Ecto neural progenitor cell (in vitro differentiated cells): Measurements from ENCODE around the gene ATP1A3.

Source experiments
- DNase-seq: peaks from one replicate; pipeline ENCODE4 v3.0.0-alpha.2; 2018; ENCODE audit warnings: low spot score

Gene ATP1A3

DNA sequence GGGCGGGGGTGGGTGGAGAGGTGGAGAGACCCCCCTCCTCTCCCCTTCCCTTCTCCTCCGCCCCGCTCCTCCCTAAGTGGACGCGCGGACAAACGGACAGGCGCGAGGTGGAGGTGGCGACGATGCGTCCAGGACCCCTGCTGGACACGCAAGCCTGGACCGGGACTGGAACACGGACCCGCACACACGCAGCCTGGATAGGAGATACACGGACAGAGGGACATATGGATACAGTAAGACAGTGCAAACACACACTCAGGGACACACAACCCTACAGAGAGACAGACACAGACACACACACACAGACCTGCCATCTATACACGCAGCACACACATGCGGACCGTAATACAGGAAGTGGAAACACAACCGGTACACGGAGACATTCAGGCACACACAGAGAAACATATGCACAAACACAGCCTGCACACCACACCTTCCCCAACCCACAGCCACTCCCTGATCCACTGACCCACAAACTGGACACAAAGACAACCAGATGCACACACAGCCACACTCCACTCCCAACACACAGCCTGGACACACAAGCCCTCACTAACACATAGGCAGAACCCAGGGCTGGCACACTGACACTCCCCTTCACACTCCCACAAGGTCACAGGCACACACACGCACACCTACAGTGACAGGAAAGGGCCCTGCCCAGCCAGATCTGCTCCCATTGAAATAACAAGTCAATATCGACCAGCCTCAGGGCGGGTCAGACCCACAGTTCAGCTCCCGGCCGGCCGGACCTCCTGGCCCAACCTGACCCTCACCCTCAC lies 65.1 kb downstream of the ATP1A3 start:
- DNase-seq: no peak

DNA sequence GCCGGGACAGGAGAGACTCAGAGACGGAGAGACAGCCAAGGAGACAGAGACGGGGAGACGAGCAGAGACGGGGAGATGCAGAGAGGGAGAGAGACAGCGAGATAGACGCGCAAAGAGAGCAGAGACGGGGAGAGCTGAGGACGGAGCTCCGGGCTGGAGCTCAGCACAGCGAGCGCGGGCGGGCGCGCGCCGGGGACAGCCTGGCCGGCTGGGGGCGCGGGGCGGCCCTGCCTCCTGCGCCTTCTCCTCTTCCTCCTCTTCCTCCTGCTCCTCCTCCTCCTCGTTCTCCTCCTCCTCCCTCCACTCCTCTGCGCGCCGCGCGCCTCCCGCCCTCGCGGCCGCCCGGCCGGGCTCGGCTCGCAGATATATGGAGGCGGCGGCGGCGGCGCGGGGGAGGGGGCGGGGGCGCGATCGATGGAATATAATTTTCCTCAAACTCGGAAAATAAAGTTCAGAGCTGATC lies 65.8 kb downstream of the ATP1A3 start, which contains the start of gene ERFL:
Gene ERFL, minus strand, starts transcription at position 229 of the 463 bp plus-strand sequence. CDS start 15,530 bp downstream, outside the sequence.
- DNase-seq: no peak

DNA sequence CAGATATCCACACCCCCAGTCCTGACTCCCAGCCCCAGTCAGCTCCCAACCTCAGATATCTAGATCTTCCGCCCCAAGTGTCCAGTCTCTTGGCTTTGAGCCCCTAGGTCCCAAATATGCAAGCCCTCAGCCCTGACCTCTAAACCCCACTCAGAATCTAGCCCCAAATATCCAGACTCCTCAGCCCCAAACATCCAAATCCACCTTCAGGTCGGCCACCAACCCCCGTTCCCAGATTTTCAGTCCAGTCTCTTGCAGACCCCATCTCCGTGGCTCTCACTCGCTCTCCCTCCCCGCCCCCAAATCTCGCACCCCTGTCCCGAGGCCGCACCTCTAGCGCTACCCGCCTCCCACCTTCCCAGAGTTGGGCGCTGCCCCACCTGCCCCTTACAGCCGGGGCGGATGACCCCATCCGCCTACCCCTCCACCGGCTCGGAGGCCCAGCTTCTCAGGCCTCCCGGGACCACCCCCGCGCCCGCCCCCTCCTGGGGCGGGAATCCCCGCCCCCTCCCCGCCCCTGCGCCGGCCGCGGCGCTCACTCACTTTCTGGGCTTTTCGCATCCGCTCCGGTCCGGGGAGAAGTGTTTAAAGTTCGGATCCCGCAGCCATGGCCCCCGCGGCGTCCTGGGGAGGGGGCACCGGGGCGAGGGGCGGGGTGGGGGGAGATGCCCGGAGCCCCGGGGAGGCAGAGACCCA lies 66.4 kb downstream of the ATP1A3 start:
- no peak for DNase-seq

DNA sequence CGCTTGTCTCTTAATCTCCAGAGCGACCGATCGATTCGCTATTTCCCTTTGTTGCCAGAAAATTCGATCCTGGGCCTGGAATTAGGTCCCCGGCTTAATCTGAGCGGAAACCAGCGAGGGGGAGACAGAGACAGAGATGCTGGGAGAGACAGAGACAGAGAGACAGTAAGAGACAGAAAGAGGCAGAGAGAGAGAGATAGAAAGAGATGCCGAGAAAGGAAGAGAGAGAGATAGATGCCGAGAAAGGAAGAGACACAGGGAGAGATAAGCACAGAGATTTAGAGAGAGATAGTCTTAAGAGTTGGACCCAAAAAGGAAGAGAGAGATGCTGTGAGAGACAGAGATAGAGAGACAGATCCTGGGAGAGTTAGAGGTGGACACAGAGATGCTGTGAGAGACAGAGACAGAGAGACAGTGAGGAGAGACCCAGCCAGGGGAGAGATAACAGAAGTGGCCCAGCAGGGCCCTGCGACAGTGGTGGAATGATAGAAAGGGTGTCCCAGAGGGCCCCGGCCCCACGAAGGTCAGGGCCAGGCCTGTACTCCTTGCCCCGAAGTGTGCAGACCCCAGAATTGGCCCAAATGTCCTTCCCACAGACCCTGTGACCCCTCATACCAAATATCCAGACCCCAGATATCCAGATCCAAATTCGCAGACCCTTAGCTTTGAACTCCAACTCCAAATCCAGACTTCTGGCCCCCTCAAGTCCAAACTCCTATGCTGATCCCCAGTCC lies 67.1 kb downstream of the ATP1A3 start:
- no peak for DNase-seq

DNA sequence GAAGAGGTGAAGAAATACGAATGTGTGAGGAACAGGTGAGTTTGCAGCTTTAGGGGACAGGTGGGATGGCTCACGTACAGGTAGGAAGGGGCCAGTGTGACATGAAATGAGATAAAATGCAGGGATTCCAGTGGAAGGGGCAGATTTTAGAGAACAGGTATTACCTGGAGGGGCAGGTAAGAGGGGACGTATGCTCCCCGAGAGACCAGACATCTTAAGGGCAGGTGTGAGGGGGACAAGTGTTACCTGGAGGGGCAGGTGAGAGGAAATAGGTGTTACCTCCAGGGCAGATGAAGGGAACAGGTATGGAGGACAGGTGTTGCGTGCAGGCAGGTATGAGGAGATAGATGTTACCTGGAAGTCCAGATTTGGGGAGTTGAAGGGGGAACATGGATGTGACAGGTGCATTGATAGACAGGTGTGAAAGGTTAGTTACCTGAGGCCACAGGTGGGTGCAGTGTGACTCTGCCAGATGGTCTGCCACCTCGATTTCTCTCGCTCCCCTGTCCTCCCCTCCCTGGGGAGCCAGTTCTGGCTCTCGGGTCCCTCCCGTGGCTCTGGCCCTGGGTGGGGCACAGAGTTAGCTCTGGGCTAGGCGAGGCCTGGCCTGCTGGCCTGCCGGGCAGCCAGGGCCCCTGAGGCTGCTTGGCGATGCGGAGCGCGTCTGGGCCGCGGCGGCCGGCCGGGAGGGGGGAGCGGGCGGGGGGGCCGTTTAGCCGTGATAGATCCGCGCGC lies 67.8 kb downstream of the ATP1A3 start:
- no peak for DNase-seq

DNA sequence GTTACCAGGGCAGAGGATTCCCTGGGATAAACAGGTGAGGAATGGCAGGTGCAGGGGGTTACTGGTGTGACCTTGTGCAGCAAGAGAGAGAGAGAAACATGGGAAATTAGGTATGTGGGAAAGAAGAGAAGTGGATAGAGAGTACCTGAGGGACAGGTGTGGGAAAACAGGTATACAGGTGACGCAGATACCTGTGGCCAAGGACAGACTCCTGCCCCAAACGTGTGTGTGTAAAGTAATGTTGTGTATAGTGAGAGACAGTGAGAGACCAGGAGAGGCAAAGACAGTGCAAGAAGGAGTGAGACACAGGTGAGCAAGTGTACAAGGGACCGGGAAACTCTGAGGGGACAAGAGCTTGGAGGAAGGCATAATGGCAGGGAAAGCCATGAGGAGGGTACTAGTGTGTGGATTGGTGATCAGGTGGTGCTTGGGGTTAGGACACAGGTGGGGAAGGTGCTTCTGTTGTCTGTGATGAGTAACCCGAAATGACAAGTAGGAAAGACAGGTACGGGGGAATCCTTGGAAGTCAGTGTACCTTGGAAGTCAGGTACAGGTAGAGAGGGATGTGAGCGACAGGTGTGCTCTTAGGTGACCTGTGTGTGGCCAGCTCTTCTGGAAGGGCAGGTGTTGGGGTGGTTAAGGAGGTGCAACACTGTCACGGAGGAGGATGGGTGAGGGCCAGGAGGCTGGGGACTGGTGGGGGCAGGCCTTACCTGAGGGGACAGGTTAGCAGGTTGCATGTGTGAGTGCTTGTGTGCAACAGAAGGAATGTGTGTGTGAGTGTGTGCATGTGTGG lies 68.6 kb downstream of the ATP1A3 start:
- no peak for DNase-seq

DNA sequence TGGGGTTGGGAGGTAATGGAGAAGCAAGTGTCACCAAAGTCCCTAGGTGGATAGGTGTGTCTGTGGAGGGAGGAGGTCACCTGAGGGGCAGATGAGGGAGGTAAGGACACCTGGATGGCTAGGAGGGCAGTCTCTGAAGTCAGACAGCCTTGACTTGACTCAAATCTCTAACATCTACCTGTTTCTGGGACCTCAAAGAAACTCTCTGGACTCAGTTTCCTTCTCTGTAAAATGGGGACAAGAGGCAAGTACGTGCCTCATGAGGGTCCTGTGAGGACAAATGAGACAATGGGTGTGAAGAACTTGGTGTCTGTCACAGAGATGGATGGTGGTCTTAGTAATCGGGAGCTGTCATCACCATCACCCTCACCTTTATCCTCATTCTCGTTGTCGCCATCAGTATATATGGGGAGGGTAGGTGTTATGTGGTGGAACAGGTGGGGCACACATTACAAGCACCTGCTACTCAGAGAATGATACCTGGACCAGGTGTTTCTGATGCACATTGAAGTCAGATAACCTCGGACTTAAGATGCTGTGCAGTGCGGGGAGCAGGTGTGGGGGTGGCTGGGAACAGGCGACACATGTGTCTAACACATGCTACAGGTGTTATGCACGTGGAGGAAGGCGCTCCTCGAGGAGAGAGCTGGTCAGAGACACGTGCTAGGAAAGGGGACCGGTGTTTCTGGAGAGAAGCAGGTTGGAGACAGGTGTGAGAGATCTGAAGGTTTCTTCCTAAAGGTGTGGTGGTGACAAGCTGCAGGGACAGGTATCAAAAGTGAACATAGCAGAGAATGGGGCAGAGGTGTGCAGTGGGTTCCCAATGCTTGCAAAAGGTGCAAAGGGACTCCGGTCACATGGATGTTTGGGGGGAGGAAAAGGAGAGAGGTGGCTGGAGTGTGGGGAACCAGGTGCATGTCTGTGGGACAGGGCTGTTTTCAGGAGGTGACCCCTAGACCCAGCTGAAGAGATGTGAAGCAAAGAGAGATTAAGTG lies 69.6 kb downstream of the ATP1A3 start:
- DNase-seq: no peak

DNA sequence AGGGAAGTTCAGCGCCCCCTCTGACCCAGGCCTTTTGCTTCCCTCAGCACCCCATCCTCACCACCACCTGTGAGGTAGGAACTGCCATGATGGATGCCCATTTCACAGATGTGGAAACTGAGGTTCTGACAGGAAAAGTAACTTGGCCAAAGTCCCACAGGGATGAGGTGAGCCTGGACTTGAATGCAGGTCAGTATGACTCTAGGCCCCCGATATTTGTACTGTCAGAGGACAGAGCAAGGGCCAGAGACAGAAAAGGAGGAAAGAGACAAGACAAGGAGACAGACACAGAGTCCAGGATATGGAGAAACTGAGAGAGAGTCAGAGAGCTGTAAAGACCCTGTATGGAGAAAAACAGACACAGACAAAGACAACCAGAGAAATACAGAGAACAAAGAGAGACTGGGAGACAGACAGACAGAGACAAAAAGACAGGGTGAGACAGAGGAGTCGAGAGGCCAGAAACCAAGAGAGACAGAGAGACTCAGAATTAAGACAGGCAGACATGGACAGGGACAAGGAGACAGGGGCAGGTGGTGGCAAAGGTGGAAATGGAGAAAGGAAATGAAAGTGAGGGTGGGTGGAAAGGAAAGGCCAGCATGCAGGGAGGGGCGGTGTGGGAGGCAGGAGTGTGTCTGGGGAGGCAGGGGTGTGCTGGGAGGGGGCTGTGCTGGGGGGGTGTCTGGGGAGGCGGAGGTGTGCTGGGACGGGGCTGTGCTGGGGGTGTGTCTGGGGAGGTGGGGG lies 70.8 kb downstream of the ATP1A3 start:
- DNase-seq: no peak

DNA sequence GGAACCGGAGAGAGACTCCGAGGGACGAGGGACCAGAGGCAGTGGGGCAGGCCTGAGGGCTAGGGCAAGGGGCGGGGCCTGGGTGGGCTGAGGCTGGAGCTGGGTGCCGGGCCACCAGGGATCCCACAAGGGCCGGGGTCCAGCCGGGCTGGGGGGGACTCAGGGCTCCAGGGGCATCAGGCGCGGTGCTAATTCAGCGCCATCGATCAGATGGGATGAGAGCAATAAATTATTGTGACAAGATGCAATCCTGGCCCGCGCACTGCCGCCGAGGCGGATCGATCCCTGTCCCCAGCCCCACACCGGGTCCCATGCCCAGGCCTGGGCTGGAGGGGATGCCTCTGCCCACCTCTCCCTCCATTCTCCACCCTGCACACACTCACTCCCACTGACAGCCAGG lies 71.4 kb downstream of the ATP1A3 start:
- DNase-seq: no peak

DNA sequence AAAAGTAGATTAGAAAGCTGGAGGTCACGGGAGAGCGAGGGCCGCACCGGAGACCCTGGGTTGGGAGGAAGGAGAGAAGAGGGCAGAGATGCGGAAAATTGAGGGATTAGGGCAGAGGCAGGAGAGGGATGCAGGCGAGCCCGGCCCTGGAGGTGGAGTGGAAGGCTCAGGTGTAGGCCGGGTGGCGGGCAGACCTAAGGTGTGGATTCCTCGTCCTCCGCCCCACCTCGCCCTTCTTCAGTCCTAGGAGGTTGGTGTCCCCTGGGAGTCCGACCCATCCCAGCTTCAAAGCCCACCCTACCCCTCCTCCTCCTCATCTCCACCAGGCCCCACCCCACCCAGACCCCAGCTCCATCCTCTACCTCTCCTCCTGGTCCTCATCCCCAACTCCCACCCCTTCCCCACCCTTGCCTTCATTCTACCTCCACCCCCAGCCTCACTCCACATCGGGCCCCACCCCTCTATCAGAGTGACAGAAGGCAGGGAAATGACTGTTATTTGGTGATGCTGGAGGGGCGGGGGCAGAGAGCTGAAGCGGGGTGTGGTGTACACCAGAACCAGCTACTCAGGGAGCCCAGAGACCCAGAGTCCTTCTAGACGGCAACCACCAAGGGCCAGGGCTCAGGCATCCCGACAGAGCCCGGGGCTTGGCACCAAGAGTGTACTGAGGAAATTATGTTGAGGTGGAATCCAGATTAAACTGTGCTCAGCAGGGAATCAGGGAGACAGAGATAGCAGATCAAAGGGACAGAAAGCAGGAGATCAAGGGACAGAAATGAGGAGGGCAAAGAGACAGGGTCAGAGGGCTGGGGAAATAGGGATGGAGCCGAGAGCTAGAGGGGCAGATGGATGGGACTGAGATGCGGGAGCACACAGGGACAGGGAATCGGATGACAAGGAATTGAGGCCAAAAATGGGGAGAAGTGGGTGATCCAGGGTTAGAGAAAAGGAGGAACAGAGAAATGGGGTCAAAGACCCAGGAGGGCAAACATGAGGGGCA lies 72.2 kb downstream of the ATP1A3 start:
- DNase-seq: no peak

DNA sequence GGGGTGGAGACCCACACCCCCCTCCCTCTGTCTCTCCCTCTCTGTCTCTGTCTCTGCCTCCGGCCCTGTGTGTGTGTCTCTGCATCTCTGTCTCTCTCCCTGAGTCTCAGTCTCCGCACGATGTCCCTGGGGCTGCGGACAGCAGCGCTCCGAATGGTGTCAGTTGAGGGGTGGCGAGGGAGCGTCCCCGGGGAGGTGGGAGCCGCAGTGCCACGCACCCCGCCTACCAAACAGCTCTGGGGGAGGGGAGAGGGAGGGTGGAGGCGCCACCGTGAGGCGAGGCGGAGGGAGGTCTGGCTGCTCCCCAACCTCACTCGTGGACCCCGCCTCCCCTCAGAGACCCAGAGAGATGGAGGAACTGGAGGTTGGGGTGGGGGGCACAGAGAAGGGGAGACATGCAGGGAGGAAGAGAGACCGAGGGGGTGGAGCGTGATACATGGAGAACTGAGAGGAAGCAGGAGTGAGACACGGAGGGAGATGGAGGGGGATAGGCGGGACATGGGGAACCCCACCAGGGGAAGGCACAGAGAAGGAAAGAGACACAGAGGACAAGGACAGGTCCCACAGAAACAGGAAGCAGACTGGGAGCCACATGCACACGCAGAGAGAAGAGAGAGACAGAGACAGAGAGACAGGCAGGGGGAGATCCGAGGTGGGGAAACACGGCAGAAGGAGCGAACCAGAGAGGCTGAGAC lies 73.0 kb downstream of the ATP1A3 start:
- no peak for DNase-seq

DNA sequence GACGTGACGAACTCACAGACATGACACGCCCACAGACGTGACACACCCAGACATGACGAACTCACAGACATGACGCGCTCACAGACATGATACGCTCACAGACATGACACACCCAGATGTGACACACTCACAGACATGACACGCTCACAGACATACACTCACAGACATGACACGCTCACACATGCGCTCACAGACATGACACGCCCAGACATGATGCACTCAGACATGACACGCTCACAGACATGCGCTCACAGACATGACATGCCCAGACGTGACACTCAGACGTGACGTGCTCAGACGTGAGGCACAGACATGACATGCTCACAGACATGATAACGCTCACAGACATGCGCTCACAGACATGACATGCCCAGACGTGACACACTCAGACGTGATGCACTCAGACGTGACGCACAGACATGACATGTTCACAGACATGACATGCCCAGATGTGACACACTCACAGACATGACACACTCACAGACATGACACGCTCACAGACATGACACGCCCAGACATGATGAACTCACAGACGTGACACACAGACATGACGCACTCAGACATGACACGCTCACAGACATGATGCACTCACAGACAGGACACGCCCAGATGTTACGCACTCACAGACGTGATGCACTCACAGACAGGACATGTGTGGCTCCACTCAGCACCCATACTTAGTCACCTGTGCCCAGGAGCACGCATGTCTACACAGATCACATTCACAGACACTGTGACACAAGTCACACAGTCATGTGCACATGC lies 73.9 kb downstream of the ATP1A3 start:
- DNase-seq: no peak

DNA sequence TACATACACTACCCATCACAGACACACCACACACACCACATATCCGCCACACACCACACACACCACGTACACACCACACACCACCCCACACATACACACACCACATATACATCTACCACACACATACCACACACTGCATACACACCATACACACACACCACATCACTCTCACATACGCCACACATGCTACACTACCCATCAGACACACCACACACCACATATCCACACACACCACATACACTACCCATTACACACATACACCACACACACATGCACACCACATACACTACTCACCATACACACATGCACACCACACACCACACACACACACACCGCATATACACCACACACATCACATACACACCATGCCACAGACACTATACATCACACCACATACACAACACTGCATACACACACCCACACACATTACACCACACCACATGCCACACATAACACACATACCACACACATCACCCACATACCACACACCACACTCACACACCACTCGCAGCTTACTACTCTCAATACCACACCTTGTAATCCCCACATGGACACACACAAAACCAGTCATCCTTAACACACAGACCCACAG lies 75.3 kb downstream of the ATP1A3 start:
- no peak for DNase-seq

DNA sequence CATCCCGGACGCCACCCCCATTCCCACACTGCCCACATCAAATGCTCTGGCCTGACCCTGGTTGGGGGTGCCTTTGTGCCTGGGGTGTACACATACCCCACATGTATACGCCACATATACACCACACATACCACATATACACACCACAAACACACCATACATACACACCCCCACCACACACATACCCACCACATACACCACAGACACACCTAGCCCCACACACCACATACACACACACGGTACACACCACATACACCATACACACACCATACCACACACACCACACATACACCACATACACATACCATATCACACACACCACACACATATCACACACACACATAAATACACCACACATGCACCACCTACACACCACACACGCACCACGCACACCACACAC lies 75.9 kb downstream of the ATP1A3 start:
- DNase-seq: no peak

DNA sequence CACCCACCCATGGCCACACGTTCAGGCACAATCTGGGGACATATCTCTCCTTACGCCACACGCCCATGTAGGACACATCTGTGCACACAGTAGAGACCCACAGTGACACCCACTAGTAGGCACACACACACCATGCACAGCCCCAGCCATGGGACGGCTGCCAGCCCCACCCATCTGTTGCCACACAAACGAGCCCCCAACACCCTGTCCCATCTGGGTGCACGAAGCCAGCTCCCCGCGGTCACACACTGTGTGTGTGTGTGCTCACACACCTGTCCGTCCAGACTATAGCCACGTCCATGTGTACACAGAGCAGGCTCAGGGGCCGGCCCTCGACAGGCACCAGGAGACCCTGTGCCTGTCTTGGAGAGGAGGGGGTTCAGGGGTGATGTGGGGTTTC lies 76.4 kb downstream of the ATP1A3 start:
- DNase-seq: no peak
